NCI-H1417 treated with DMSO at 0.1 percent for 48 hours (cell line): ENCODE results near the gene EXOC6.

Experiments
- DNase-seq: peaks from one replicate; lab custom pipeline; 2025; lab: John Stamatoyannopoulos, UW

The EXOC6 gene

DNA sequence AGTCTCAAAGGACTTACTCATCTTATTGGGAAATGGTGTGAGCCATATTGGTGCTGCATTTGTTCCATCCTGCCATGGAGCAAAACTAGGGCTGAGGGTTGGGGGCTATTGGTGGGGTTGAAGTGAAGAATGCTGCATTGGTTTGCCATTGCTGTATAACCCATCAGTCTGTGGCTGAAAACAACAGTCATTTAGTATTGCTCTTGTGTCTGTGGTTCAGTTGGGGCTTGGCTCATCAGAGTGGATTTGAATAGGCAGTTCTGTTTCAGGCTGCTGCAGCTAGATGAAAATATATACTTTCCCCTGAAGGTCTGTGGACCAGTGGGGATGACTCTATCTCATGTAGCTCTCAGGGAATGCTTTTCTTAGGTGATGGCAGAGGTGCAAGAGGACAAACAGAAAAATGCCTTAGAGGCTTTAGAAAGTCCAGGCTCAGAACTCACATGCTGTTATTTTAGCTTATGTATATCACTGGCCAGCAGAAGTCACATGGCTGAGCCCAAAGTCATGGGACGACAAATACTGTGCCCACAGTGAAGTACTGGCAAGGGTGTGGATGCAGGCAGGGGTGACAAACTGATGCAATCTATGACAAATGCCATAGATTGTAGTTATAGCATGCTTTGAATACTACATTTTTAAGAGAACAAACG is 15.2 kb upstream of the EXOC6 start:
- no peak for DNase-seq

DNA sequence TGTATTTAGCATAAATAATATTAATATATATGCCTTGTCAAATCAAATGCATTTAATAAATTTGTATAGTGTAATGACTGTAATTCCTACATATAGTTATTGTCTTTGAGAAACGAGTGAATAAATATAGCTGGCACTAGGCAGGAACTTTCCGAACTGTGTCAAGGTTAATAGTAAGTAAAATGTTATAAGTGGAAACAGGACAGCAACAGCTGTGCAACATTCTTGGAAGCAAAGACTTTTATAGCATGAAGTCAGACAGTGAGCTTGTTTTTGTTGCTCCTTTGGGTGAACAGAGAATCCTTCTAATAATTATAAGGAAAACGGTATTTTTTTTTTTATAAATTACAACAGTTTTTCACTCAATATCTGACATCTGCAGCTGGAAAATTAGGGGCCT is 14.0 kb upstream of the EXOC6 start:
- no peak for DNase-seq

DNA sequence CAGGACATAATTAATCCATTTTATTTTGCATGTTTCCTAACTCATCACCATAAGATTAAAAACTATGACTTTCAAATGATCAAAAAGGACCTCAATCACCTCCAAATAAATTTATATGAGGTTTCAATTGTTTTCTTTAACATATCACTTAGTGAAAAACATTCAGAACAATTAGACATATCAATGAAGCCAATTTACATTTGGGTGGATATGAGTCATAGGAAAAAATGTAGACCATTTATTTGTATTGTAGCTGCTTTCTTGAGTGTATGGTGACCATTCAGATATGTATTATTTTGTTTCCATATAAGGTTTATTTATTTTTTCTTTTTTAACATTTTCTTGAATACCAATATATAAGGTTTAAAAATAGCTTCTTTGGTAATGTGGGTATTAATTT is 13.3 kb upstream of the EXOC6 start:
- no peak for DNase-seq

GRCh38 chr10:92837456-92837855 is 10.9 kb upstream of the EXOC6 start:
- DNase-seq = no peak

GRCh38 chr10:92839191-92840085 is 8.9 kb upstream of the EXOC6 start:
- DNase-seq = no peak

DNA sequence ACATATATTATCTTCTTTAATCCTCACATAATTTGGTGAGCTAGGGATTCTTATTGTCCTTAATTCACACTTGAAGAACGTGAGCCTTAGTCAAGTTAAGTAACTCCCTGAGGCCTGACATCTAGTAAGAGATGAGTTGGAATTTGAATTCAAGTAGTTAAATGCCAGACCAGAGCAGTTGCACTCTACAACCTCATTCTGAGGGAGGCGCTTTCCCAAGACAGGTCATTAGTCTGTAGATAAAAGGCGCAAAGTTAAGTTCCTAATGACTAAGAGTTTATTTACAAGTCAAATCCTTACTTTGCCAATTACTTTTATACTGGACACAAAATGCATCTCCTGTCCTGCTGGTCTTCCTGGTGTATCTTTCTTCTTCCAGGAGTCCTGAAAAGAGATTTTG is 3.6 kb upstream of the EXOC6 start:
- DNase-seq = no peak

DNA sequence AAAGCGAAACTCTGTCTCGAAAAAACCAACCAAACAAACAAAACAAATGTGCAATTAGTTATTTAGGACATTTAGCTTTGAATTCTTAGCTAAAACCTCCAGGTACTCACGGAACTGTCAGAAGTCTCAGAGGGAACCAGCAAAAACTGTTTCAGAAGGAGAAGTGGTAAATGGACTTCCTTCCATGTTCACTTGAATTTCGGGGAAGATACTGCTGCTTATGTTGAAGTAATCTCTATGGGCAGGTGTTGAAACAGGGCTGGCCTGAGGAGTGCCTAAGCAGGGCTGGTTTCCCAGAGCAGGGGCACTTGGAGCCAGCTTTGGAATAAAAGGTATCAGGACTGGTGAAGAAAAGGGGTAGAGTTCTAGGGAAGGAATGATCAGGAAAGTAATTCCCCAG is 2.4 kb upstream of the EXOC6 start:
- no peak for DNase-seq

GRCh38 chr10:92846344-92846743 is 2.0 kb upstream of the EXOC6 start:
- DNase-seq = no peak

GRCh38 chr10:92846854-92847201 is 1.5 kb upstream of the EXOC6 start:
- DNase-seq = no peak

- no peak for DNase-seq
These were observed 987 bp upstream of the EXOC6 start for GRCh38 chr10:92847202-92847864.

DNA sequence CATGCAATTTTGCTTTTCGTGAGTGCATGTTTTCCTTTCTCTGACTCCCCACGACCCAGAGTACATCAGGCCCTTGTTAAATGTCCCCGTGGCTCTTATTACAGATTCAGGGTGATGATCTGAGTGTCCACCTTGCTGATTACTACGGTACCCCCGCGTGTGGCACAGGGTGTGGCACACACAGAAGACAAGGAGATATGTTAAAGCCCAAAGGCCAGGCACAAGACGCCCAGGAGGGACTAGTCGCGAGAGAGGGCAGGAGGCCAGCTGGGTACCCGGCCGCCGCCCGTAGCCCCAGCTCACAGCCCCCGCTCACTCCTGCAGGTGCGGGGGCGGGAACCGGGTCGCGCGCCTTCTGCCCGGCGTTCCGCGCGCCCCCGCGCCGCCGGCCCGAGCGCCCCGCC is 281 bp upstream of the EXOC6 start:
- DNase-seq = no peak

- DNase-seq = no peak
These were observed 860 bp downstream of the EXOC6 start for GRCh38 chr10:92849234-92849525.

DNA sequence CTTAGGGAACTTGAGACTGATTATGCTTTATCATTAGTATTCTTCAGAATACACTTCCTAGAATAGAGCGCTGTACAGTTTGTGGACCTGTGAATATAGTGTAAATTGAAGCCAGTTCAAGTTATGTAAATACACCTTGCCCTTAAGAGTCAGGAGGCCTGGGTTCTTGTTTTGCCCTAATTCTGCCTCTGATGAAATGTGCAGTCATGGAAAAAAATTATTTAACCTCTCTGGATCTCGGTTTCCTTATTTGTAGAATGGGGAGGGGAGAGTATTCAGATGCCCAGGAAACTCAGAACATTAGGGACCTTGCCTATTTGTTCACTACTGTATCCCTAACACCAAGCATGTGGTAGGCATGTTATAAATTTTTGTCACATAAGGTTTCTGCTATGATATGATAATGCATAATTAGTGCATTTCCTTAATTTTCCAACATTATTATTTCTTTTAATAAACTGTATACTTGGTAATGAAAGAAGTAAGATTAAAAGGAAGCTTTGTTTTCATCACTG is 1.3 kb downstream of the EXOC6 start:
- no peak for DNase-seq

- no peak for DNase-seq
These were observed 1.9 kb downstream of the EXOC6 start for GRCh38 chr10:92850185-92850584.

GRCh38 chr10:92851003-92851402 is 2.7 kb downstream of the EXOC6 start:
- no peak for DNase-seq

- no peak for DNase-seq
These were observed 7.2 kb downstream of the EXOC6 start for GRCh38 chr10:92855560-92855959.

- DNase-seq = no peak
These were observed 9.7 kb downstream of the EXOC6 start for GRCh38 chr10:92857904-92858514.

DNA sequence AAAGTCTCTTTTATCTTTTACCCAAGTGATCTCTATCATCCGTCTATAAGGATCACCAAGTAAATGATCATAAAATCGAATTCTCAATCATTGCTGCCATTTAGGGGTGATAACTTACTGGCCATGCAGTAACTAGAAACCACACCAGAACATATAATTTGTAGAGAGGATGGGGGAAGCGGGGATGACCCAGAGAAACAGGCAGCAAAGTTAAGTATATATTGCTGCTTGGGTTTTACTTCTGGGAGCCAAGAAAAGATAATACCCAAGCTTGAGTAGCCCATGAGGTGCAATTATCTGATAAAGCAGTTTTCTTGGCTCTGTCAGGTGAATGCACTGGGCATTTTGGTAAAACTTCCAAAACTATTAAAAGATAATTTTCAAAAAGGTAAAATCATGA is 18.9 kb downstream of the EXOC6 start:
- DNase-seq = no peak

DNA sequence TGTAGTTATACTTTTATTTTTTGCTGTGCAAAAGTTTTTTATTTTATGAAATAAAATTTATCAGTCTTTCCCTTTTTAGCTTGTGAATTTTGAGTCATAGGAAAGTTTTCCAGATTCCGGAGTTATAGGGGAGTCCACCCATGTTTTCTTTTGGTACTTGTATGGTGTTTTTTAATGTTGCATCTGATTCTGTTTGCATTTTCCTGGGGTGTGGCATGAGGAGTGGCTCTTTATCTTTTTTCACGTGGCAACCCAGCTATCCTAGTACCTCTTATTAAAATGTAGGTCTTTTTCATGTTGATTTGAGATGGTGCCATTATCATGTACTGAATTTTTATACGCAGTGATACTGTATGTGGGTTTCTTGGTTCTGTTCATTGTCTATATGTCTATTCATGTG is 19.7 kb downstream of the EXOC6 start:
- DNase-seq = no peak

- DNase-seq = no peak
These were observed 20.2 kb downstream of the EXOC6 start for GRCh38 chr10:92868557-92868956.

DNA sequence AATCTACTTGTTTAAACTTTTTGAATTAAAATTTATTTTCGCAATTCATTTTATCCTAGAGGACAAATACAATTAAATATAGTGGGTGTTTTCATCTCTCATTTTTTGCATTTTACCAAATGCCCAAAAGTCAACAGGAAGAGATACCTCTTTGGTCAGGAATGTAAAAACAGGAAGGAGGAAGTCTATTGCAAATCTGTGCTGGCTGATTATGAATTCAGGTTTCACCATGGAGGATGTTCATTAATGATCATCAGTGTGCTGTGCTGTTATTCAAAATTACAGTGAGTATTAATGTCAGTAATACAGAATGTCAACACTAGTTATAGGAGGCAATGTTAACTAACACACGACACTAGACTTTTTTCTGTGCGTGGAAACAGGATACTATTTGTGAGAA is 24.7 kb downstream of the EXOC6 start:
- no peak for DNase-seq

- no peak for DNase-seq
These were observed 28.3 kb downstream of the EXOC6 start for GRCh38 chr10:92876509-92877036.
